Gastroesophageal sphincter (tissue), 3 donors: ENCODE data around the gene BACE1-AS.

ENCODE experiments used
- CTCF ChIP-seq, 4 experiments: fragments of 200-600 bp in 2 of 4; fragments of 450-650 bp in 2 of 4; sonication (generic) in 1 of 4; IDR thresholded peaks; one replicate each; pipeline ENCODE4 v1.5.1; 2017 to 2019; ENCODE audit warnings: antibody characterized with exemption in 4 of 4, mild to moderate bottlenecking in 2 of 4, moderate library complexity in 2 of 4
- EP300 ChIP-seq: sonication (generic); formaldehyde crosslinking; IDR thresholded peaks from one replicate; pipeline ENCODE4 v1.6.1; 2017; ENCODE audit warnings: antibody characterized with exemption, mild to moderate bottlenecking
- POLR2A ChIP-seq, 2 donors: fragments of 450-650 bp; IDR thresholded peaks; one replicate each; pipeline ENCODE4 v1.6.1; 2017; ENCODE audit warnings: antibody characterized with exemption in 2 of 2, mild to moderate bottlenecking in 2 of 2, moderate library complexity in 1 of 2
- POLR2AphosphoS5 ChIP-seq: sonication (generic); formaldehyde crosslinking; IDR thresholded peaks from one replicate; pipeline ENCODE4 v1.6.1; 2017; ENCODE audit warnings: antibody characterized with exemption

DNA sequence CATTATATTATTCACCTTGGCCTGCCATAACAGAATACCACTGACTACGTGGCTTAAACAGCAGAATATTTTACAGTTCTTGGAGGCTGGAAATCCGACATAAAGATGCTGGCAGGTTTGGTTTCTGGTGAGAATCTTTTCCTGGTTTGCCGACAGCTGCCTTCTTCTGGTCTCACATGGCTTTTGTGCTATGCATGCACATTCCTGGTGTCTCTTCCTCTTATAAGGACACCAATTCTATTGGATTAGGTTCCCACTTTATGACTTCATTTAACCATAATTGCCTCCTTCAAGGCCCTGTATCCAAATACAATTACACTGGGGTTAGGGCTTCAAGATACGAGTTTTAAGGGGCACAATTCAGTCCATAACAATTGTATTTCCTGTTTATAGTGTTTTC, 41.6 kb upstream of the BACE1-AS start:
- TF ChIP-seq CTCF (IDR thresholded peaks at IDR 0.05) (no peak), POLR2A (IDR thresholded peaks at IDR 0.05) (no peak), POLR2AphosphoS5 (no peak), EP300 (no peak)
